Amniotic stem cell (primary cell): ENCODE results near the gene RAD1.
"Not testable (repeated sequence)": the region's sequence is repeated elsewhere in the genome, so short reads cannot be mapped to it uniquely, and the experiment has no call there.

Source experiments
- DNase-seq: peaks from one replicate; lab custom pipeline; 2025; lab: John Stamatoyannopoulos, UW

The RAD1 gene

GRCh38 chr5:34915139-34915855 lies at the start of gene RAD1, which contains the start of gene BRIX1:
TSS of gene RAD1 (minus strand) at chr5:34915504. CDS start at chr5:34914892, 612 bp downstream.
TSS of gene BRIX1 (plus strand) at chr5:34915711. CDS start at chr5:34915739, 28 bp downstream.
- DNase-seq: peak; percentile 96

GRCh38 chr5:34959323-34959722 lies 44.0 kb upstream of the RAD1 start:
- no peak for DNase-seq

- no peak for DNase-seq
Measured at GRCh38 chr5:34957857-34958690, 42.8 kb upstream of the RAD1 start.

GRCh38 chr5:34957321-34957720 lies 42.0 kb upstream of the RAD1 start:
- DNase-seq: no peak

GRCh38 chr5:34944460-34945047 lies 29.2 kb upstream of the RAD1 start:
- no peak for DNase-seq

GRCh38 chr5:34944044-34944443 lies 28.7 kb upstream of the RAD1 start:
- DNase-seq: no peak

- no peak for DNase-seq
Measured at GRCh38 chr5:34941936-34942335, 26.6 kb upstream of the RAD1 start.

GRCh38 chr5:34932947-34933346 lies 17.6 kb upstream of the RAD1 start:
- DNase-seq: no peak

GRCh38 chr5:34930870-34931269 lies 15.6 kb upstream of the RAD1 start:
- DNase-seq: no peak

- no peak for DNase-seq
Measured at GRCh38 chr5:34930462-34930844, 15.1 kb upstream of the RAD1 start.

- DNase-seq: peak; percentile 39
Measured at GRCh38 chr5:34929720-34930461, 14.6 kb upstream of the RAD1 start.

GRCh38 chr5:34929134-34929719 lies 13.9 kb upstream of the RAD1 start, which contains the start of gene DNAJC21:
TSS of gene DNAJC21 (plus strand) at chr5:34929559. CDS start at chr5:34929820, 261 bp downstream.
- DNase-seq: peak; percentile 89

- no peak for DNase-seq
Measured at GRCh38 chr5:34928267-34928666, 13.0 kb upstream of the RAD1 start.

GRCh38 chr5:34927785-34928184 lies 12.5 kb upstream of the RAD1 start:
- no peak for DNase-seq

GRCh38 chr5:34926318-34926888 lies 11.1 kb upstream of the RAD1 start:
- DNase-seq: no peak

GRCh38 chr5:34924462-34924765 lies 9.1 kb upstream of the RAD1 start:
- no peak for DNase-seq

- peak; percentile 80 for DNase-seq
Measured at GRCh38 chr5:34923694-34924461, 8.6 kb upstream of the RAD1 start.

- not testable (repeated sequence) for DNase-seq
Measured at GRCh38 chr5:34923256-34923655, 8.0 kb upstream of the RAD1 start.

- no peak for DNase-seq
Measured at GRCh38 chr5:34919077-34919476, 3.8 kb upstream of the RAD1 start.

- no peak for DNase-seq
Measured at GRCh38 chr5:34918025-34918424, 2.7 kb upstream of the RAD1 start.

- no peak for DNase-seq
Measured at GRCh38 chr5:34916518-34916917, 1.2 kb upstream of the RAD1 start.
